KBM-7 (cell line): Measurements from ENCODE around the gene LRIT2.
"Not testable (repeated sequence)": the region's sequence is repeated elsewhere in the genome, so short reads cannot be mapped to it uniquely, and the experiment has no call there.

ENCODE experiments used
- DNase-seq: peaks from one replicate; pipeline ENCODE4 v3.0.0-alpha.2; 2015
- in situ Hi-C: fragments of 300-500 bp; cut with MboI; formaldehyde crosslinking; loops from 2 replicates; pipeline ENCODE4 v1.14.3; 2020; ENCODE audit warnings: low sequenced_read_pairs, low pct_unique_long_range_greater_than_20kb, mixed read lengths

The LRIT2 gene

DNA sequence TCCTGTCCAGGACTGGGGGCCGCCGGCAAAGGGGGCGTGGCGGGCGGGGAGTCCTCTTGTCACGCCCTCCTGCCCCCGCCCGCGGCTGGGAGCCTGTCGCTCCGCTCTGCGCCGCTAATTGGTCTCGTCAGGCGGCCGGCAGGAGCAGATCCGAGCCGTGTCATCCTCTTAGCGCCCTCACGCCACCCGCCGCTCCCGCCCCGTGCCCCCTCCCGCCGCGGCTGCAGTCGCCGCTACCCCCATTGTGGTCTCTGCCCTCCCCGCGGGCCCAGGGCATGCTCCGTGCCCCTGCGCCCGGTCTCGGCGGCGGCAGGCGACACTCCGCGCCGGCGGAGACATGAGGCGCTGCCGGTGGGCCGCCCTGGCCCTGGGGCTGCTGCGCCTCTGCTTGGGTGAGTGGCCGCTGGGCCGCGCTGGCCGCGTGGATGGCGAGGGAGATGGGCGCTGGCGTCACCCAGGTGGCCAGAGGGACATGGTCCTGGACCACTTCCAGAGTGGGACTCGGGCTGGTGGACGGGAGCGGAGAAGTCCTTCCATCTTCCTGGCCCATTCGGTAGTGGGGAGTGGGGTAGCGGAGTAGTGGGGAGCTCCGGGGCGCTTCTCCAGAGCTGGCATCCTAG lies 30.8 kb downstream of the LRIT2 start, which contains the start of gene CDHR1:
Gene CDHR1, plus strand, starts transcription at position 114 of the 620 bp plus-strand sequence. Its CDS starts 224 bp downstream, at position 338.
- in situ Hi-C loops, result no loop called here
- DNase-seq, result no peak

DNA sequence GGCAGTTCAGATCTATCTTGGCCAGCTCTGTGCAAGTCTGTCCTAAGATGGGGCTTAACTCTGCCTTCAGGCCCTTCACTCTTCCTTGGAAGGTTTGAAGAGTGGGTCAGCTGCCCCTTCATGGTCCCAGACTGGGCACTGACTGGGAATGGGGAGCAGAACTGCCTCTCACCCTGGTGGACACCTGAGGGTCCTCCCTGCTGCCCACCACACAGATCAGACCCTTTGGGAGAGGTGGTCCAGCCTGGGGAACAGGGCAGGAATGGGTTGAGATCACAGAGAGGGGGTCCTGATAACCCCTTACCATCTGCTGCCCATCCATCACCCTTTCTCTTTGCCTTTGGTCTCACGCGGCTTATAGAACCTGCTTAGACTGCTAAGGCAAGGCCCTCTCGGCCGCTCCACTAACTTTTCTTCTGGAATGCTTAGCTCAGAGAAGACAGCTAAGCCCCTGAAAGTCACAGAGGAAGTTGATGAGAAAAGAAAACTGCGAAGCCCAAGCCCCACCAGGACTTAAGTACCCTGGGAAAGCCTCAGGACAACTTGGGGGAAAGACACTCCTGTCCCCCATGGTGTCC lies 31.4 kb downstream of the LRIT2 start:
- no peak for DNase-seq
- in situ Hi-C loops, result no loop called here

DNA sequence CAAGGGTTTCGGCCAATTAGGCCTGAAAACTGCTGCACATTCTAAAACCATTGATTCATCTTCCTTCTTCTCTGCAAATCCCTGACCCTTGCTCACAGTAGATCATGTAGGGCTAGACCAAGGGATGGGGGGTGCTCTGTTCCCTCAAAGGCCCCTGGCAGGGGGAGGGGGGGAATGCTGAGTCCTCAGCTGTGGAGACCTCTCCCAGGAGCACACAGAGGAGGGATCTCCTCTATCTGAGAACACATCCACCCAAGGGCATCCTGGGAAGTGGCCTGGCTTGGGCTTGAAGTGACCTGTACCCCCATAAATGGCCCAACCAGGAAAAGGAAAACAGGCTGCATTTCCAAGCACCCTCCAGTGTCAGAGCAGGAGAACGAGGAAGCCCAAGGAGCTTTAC lies 32.0 kb downstream of the LRIT2 start:
- in situ Hi-C loops, result no loop called here

DNA sequence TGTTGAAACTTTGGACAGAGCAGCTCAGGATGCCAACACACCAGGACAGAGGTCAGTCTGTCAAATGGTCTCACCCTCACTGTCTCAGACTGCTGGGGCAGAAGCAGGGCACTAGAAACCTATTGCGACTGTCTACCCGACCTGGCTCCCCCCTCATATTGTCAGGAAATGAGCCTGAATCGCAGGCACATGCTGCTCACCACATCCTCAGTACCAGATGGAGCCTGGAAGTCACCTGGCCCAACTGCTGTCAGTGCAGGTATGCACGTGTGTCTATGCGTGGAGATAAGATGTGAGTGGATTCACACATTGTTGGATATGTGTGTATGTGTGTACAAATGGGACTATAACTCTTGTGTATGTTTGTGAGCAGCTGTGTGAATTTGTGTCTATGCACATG lies 34.2 kb downstream of the LRIT2 start:
- in situ Hi-C loops, result no loop called here
- no peak for DNase-seq

More for the DNA sequence above, 32.0 kb downstream of the LRIT2 start:
- DNase-seq, result no peak

DNA sequence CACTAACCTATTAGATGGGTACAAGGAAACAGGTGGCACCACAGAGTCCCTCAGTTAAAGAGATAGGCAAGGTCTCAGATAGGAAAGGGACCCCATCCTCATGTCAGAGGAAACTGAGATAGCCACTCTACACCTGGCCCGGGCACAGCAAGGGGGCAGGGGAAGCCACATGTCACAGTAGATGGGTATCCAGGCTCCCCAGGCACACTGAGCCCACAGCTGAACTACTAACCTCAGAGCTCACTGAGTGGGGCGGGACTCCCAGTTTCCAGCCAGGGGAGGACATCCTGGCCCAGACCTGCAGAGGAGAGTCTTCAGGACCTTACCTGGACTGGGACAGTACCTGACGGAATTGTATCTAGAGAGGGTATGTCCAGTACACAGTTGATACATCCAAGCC lies 34.7 kb downstream of the LRIT2 start:
- DNase-seq, result no peak
- in situ Hi-C loops, result no loop called here

DNA sequence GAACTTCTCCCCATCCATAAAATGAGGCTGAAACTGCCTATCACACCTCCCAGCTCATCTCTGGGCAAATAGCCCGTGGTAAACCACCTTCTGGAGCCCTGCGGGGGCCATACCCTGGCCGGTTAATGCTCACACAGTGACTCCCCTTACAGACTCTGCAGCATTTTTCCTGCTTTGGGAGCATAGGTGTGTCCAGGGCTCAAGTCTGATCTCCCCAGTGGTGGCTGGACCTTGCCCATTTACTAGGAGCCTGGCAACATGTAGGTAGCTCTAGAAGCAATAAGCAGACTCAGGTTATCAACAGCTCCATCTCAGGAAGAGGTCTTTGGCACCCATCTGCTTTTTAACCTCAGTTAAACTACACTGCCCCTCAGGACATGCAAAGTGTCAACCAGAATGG lies 36.5 kb downstream of the LRIT2 start:
- DNase-seq, result no peak
- in situ Hi-C loops, result no loop called here

DNA sequence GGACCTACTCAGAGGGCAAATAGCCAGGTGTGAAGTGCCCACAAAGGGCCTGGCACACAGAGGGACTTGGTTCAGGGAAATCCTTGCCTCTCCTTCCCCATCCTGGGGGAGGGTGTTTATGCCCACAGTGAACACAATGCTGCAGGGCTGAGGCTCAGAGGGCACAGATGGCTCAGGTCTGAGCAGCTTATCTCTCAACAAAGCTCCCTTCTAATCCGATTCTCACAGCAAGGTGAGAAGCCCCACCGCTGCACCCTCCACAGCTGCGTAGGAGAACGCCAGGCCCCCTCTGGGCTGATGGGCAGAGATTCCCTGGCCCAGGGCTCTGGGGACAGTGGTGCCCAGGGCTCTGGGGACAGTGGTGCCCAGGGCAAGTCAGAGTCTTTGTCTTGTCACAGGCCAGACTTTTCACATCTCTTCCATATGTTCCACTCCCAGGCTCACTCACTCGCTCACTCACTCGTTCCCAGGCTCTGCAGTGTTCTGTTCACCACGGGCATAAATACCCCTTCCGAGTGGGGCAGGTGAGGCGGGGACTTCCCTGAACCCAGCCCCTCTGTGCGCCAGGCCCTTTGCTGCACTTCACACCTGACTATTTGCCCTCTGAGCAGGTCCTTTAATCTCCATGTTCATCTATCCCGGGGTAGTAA lies 39.7 kb downstream of the LRIT2 start:
- in situ Hi-C loops, result no loop called here
- DNase-seq, result no peak

DNA sequence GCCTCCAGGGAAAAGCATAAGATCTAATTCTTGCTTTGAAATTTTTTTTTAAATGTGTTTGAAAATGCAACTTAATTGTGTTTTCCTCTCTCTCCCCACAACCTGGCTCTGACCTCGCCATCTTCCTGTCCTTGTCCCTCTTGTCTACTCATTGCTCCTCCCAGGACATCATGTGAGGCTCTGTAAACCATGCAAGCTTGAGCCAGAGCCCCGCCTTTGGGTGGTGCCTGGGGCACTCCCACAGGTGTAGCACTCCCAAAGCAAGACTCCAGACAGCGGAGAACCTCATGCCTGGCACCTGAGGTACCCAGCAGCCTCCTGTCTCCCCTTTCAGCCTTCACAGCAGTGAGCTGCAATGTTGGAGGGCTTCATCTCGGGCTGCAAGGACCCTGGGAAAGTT lies 40.8 kb downstream of the LRIT2 start:
- in situ Hi-C loops, result no loop called here
- no peak for DNase-seq

DNA sequence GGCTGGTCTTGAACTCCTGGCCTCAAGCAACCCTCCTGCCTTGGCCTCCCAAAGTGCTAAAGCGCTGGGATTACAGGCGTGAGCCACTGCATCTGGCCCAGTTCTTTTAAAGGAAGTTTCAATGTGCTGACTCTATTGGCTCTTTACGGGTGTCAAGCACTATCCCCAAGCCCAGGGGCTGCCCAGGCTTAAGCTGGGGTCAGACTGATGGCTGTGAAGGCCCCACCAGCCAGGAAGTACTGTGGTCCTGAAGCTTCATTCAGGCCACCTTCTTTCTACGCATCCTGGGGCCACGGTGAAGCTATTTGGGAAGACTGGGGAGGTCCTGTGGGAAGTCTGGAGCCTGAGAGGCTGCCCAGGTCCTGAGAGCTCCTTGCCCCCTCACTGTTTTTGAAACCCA lies 43.7 kb downstream of the LRIT2 start:
- no peak for DNase-seq
- in situ Hi-C loops, result no loop called here

DNA sequence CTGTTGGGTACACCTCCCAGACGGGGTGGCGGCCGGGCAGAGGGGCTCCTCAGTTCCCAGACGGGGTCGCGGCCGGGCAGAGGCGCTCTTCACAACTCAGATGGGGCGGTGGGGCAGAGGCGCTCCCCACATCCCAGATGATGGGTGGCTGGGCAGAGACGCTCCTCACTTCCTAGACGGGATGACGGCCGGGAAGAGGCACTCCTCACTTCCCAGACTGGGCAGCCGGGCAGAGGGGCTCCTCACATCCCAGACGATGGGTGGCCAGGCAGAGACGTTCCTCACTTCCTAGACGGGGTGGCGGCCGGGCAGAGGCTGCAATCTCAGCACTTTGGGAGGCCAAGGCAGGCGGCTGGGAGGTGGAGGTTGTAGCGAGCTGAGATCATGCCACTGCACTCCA lies 45.0 kb downstream of the LRIT2 start:
- in situ Hi-C loops, DNase-seq: not testable (repeated sequence)

DNA sequence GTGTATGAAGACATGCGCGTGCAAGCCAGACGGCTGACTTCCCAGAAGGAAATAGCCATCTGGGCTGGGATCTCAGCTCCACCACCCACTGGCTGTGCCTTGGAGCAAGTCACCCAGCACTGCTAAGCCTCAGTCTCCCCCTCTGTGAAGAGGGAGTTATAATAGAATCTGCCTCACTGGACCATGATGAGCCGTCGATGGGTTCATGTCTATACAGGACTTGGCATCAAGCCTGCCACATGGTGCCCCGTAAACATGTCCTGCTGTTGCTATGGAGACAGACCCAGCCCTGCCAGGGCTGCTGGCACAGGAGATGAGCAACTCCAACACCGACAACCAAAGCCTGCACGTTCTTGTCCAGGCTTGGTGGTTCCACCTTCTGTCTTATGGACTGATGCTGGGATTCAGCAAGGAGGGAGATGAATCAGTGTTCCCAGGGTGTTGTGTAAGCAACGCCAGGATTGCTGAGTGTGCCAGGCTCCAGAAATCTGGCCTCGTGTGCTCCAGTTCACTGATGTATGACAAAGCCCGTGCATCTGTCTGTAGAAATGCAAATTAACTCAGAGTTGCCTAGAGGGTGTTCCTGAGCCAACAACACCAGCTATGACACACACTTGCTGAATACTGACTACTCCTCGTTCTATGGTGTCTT lies 46.2 kb downstream of the LRIT2 start:
- in situ Hi-C loops, result no loop called here

DNA sequence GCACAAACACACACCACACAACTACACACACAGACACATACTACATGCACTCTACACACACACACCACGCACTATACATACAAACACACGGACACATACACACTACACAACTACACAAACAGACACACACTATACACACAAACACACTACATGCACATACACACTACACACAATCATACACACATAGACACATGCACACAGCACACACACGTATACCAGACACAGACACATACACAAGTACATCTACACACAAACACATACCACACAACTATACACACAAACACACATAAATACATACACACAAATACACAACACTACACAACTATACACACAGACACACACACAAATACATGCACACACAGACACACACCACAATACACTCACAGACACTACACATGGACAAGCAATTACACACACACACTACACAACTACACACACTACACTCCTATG lies 47.2 kb downstream of the LRIT2 start:
- DNase-seq, result no peak

More for the DNA sequence above, 46.2 kb downstream of the LRIT2 start:
- DNase-seq, result no peak

DNA sequence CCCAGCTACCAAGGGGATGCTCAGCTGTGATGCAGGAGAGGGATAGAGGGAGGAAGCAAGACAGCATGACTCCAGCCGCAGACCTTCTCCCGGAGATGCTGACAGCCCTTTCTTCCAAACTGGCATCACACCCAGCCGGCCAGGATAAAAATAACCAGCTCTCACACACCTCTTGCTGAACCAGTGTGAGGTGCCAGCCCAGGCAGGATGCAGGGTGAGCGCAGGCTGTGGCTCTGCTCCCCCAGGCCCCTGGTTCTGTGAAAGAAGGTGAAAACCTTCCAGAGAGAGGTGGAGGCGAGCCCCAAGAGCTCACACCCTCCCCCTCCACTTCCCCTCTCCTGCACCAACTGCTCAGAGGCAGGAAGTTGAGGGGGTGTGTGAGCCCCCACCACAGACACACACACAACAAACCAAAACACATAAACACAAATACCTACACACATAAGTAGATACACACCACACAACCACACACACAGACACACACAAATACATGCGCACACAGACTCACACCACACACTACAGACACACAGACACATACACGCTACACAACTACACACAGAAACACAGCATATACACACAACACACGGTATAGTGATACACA lies 47.7 kb downstream of the LRIT2 start:
- DNase-seq, result no peak
- in situ Hi-C loops, result no loop called here

More for the DNA sequence above, 47.2 kb downstream of the LRIT2 start:
- in situ Hi-C loops, result no loop called here

DNA sequence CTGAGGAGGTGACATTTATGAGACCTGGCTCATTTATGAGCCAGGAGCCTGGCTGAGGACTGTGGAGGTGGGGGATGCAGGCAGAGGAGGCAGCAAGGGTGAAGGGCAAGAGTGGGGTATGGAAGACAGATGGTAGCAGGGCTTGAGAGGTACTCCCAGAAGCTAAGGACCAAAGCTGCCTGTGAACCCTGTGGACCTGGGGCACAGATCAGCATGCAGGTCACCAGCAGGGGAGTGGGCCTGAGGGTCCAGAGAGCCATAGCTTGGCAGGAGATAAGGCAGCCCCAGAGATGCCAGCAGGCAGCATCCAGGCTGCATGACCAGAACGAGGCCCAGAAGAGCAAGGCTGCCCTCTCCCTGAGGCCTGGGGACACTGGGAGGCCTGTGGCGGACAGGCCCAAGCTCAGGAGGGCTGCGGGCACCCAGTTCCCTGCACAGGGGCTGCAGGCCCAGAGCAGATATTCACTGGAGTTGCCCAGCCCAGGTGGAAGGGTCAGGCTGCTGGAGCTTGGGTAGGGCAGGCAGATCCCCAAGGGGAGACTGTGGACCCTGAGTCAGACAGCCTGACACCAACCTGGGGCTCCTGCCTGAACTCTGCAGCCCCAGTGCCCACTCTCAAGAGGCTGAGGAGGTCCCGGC lies 48.4 kb downstream of the LRIT2 start:
- DNase-seq, result no peak
- in situ Hi-C loops, result no loop called here

DNA sequence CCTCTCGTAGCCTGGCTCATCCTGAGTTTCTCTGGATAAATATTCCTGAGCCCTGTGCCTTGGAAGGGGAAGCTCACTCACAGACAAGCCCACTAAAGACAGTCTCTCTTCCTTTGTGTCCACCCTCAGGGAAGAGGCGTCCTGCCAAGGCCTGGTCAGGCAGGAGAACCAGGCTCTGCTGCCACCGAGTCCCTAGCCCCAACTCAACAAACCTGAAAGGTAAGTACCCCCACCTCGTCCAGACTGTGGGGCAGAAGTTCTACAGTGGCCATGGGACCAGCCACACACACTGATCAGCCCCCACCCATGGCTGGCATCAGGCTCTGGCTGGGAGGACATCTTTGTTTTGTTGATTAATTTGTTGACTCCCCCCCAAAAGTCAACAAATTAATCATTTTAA lies 49.0 kb downstream of the LRIT2 start:
- in situ Hi-C loops, result no loop called here
- no peak for DNase-seq

DNA sequence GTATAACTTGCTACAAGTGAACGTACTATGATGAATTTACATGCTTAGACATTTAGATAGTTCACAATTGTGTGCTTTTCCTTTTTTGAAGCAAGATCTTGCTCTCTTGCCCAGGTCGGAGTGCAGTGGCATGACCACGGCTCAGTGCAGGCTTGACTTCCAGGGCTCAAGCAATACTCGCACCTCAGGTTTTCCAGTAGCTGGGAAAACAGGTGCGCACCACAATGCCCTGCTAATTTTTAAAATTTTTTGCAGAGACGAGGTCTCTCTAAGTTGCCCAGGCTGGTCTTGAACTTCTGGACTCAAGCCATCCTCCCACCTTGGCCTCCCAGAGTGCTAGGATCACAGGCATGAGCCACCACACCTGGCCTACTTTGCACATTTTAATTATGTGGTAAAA lies 49.9 kb downstream of the LRIT2 start:
- in situ Hi-C loops, result no loop called here

DNA sequence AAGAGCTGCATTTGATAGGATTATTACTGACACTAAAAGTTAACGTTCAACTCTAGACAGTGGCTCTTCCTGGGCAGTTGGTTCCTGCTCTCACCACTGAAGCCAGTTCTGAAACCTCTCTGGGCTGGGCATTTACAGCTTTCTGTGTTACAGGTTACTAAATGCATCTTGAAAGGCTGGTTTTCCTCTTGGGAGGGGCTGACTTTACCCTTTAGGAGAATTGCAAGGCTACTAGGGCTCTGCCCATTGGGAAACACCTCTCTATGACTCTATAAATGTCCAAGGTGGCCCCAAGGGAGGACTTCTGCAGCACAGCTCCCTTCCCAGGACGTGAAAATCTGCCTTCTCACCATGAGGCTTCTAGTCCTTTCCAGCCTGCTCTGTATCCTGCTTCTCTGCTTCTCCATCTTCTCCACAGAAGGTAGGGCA lies 51.8 kb downstream of the LRIT2 start, which contains the start of gene GPR15LG:
Gene GPR15LG, plus strand, starts transcription at position 301 of the 429 bp plus-strand sequence. Its CDS starts 51 bp downstream, at position 352.
- no peak for DNase-seq
- in situ Hi-C loops, result no loop called here

More for the DNA sequence above, 49.9 kb downstream of the LRIT2 start:
- no peak for DNase-seq

DNA sequence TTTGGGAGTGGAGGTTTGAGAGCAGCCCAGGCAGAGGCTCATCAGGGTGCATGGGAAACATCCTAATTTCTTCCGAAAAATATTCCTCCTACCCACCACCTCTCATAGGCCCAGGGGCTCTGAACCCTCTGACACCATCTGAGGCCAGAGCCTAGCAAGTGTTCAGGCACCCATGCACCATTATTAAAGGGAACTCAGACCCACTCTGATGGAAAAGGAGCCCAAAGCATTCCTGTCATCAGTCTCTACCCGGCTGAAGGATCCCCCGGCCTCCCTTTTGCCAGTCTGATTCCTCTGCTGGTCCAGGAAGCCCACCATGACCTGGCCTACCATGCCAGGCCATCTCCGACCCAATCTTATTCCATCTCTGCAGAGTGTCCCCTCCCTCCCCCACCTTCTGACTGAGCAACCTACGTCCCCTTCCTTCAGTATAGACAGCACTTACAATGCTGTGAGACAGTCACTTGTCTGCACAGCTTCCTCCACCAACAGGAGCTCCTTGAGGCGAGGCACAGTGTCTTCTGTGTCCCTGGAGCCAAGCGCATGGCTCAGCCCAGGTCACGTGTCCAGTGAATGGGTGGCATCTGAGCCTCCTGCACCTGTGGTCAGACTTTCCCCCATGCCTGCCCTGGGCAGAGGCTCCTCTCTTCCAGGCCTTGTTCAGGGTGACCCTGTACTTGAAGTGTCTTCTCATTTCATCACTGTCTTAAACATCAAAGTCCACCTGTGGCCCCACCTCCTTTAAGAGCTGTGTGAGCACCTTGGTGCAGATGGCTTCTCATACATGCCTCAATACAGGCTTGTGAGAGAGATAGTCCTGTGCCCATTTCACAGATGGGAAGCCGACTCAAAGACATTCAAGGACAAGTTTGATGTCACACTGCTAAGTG lies 52.6 kb downstream of the LRIT2 start:
- no peak for DNase-seq
- in situ Hi-C loops, result no loop called here
